Measurements from ENCODE around the gene THOC6.
A peak's percentile ranks its signal among the peaks of the same experiment; 100 is the strongest.
"Not testable (repeated sequence)": the region's sequence is repeated elsewhere in the genome, so short reads cannot be mapped to it uniquely, and the experiment has no call there.

THOC6 gene

DNA sequence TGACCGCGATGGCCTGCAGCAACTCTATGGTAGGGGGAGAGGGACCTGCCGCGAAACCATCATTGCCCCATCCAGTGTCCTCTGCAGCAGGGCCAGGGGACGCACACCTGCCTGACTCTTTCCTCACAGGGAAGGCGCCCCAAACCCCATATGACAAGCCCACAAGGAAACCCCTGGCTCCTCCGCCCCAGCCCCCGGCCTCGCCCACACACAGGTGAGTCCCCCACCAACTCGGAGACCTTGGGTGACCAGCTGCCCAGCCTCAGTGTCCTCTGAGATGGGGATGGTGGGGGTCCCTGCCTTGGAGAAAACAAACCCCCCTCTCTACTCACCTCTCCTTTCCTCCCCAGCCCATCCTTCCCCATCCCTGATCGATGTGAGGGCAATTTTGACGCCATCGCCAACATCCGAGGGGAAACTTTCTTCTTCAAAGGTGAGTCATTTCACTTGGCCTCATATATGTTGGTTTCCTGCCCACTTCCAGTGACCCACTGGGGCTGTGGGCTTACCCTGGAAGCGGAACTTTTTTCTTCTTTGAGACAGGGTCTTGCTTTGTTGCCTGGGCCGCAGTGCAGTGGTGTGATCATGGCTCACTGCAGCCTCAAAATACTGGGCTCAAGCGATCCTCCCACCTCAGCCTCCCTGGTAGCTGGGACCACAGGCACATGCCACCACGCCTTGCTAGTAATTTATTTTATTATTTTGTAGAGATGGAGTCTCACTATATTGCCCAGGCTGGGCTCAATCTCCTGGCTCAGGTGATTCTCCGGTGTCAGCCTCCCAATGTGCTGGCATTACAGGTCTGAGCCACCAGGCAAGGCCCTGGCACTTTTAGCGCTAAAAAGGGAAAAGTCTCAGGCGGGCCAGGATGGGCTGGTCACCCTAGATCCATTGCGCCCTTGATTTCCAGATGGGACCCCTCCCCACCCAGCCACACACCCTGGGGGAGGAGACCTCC lies 33.6 kb downstream of the THOC6 start:
- no peak for DNase-seq

DNA sequence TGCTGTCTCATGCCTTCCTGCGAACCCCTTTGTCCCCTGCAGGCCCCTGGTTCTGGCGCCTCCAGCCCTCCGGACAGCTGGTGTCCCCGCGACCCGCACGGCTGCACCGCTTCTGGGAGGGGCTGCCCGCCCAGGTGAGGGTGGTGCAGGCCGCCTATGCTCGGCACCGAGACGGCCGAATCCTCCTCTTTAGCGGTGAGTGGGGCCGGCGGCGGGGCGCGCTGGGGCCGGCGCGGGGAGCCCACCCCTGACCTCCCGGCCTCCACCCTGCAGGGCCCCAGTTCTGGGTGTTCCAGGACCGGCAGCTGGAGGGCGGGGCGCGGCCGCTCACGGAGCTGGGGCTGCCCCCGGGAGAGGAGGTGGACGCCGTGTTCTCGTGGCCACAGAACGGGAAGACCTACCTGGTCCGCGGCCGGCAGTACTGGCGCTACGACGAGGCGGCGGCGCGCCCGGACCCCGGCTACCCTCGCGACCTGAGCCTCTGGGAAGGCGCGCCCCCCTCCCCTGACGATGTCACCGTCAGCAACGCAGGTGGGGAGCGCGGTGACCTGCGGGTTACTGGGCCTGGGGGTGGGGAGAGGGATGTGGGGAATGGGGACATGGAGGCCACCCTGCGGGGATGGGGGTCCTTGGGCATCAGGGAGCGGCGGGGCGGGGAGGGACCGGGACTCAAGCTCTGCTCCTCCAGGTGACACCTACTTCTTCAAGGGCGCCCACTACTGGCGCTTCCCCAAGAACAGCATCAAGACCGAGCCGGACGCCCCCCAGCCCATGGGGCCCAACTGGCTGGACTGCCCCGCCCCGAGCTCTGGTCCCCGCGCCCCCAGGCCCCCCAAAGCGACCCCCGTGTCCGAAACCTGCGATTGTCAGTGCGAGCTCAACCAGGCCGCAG lies 34.5 kb downstream of the THOC6 start:
- peak; percentile 44 to 77 for DNase-seq

GRCh38 chr16:3059041-3059722 lies 35.3 kb downstream of the THOC6 start:
- DNase-seq = peak; percentile 69 to 87

- DNase-seq = no peak
Observed at GRCh38 chr16:3059723-3060242, 35.9 kb downstream of the THOC6 start.

GRCh38 chr16:3060339-3061127 lies 36.7 kb downstream of the THOC6 start:
- no peak for DNase-seq

- DNase-seq = no peak
Observed at GRCh38 chr16:3062553-3062952, 38.7 kb downstream of the THOC6 start.

DNA sequence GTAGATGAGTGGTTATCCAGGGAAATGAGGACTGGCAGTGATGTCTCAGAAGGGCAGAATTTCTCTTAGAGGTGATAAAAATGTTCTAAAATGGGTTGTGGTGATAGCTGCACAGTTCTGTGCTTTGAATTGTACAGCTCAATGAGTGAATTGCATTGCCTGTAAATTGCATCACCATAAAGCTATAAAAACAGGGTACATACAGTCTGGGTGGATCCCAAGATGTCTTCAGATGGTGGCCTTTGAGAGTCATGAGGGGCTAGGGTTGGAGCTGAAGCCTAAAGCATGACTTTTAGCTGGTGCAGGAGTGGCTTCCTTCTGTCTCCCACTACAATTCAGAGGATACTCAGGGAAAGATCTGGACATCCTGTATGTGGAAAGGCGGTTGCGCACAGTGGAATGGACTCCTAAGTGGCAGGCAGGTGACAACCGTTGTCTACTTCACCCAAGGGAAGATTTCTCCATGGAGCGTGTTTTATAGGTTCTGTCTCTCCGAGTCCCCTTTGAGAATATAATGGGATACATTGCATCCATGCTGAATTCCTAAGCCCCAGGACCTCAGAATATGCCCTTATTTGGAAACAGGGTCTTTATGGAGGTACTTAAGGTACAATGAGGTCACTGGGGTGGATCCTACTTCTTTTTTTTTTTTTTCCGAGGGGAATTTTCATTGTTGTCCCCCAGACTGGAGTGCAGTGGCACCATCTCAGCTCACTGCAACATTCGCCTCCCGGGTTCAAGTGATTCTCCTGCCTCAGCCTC lies 40.0 kb downstream of the THOC6 start:
- no peak for DNase-seq

DNA sequence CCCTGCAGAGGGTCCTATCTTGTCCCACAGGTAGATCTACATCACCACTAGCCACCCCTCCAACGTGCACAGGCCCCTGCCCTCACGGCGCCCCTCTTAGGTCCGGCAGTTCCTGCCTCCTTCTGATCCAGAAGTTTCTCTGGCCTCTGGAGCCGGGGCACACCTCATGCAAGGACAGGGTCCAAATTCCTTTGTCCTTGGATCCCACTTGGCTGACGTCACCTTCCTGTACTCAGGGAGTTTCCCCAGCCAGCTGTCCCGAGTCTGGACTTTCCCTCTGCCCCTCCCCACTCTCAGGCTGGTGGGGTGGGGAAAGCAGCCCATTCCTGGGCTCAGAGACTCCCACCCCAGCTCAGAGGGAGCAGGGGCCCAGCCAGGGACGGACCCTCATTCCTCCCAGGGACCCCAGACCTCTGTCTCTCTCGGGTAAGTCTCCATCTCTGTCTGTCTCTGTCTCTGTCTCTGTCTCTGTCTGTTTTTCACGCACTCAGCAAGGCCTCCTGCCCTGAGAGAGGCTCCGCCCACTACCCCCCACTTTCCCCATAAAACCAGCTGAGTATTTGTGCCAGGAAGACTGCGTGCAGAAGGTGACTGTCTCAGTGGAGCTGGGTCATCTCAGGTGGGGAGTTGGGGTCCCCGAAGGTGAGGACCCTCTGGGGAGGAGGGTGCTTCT lies 41.4 kb downstream of the THOC6 start, which contains the start of gene IL32:
IL32 (plus strand) TSS at position 572 of the 673 bp plus-strand sequence. CDS start 172 bp downstream, outside the sequence.
- no peak for DNase-seq

- no peak for DNase-seq
Observed at GRCh38 chr16:3065742-3066439, 42.1 kb downstream of the THOC6 start.

DNA sequence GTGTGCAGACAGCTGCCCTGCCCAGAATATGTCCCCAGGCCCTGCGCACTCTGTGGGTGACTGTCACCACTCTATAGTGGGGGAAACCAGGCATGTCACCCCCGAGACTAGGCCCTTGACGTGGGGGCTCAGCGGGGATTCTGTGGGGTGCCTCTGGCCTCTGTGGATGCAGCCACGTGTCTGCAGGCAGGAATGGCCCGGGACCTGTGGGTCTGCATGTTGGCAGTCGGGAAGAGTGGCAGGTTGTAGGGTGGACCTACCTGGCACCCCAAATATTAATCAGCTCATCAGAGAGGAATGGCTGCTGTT lies 42.6 kb downstream of the THOC6 start:
- DNase-seq = no peak

DNA sequence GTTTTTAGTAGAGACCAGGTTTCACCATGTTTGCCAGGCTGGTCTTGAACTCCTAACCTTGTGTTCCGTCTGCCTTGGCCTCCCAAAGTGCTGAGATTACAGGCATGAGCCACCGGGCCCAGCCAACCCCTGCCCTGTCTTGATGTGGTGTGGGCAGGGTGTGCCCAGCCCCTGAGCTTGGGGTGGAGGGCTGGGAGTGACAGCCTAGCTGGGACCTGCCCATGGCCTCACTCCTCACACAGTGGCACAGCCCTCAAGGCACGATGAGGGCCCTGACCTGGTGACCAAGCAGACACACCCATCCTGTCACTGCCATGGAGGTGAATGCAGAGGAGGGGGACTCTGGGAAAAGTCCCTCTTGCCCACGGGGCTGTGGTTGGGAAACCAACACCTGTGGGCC lies 44.7 kb downstream of the THOC6 start:
- DNase-seq = no peak

- DNase-seq = not testable (repeated sequence)
Observed at GRCh38 chr16:3069146-3069545, 45.3 kb downstream of the THOC6 start.

DNA sequence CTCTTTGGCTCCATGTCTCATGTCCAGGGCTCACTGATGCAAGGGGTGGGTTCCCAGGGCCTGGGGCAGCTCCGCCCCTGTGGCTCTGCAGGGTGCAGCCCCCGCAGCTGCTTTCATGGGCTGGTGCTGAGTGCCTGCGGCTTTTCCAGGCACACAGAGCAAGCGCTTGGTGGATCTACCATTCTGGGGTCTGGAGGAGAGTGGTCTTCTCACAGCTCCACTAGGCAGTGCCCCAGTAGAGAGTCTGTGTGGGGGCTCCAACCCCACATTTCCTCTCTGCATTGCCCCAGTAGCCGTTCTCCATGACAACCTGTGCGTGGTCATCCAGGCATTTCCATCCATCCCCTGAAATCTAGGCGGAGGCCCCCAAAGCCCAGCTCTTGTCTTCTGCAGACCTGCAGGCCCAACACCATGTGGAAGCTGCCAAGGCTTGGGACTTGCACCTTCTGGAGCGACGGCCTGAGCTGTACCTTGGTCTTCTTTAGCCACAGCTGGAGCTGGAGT lies 46.8 kb downstream of the THOC6 start:
- DNase-seq = no peak

GRCh38 chr16:3071655-3072054 lies 47.8 kb downstream of the THOC6 start:
- DNase-seq = no peak

DNA sequence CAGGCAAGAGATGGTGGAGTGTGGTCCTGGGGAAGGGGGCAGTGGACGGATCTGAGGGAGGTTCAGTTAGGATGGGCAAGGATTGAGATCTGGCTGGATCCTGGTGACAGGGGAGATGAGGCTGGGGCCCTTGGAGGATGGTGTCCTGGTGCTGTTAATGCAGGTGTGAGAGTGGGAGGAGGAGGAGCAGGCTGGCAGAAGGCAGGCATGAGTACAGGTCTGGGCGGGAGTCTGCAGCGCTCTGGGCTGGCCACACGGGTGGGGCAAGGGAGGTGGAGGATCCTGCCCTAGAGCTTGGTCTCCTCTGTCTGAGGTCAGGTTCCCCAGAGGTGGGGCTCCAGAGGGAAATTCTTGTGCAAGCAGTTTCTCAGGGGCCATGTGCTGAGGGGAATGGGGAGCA lies 48.3 kb downstream of the THOC6 start:
- not testable (repeated sequence) for DNase-seq

- not testable (repeated sequence) for DNase-seq
Observed at GRCh38 chr16:3072576-3073263, 48.9 kb downstream of the THOC6 start.

DNA sequence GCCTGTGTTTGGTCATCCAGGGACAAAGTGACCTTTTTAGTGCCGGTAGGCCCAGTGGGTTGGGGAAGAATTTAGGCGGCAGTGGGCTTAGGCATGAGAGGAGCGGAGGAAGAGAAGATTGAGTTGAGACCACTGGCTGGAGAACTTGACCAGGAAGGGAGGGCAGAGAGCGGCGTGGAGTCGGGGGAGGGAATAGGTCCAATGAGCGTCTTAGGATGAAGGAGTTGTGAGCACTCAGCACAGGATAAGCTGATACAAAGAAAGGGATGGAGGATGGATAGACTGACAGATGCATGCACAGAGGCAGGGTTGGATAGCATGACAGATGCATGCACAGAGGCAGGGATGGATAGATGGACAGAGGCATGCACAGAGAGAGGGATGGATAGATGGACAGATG lies 49.6 kb downstream of the THOC6 start:
- no peak for DNase-seq

DNA sequence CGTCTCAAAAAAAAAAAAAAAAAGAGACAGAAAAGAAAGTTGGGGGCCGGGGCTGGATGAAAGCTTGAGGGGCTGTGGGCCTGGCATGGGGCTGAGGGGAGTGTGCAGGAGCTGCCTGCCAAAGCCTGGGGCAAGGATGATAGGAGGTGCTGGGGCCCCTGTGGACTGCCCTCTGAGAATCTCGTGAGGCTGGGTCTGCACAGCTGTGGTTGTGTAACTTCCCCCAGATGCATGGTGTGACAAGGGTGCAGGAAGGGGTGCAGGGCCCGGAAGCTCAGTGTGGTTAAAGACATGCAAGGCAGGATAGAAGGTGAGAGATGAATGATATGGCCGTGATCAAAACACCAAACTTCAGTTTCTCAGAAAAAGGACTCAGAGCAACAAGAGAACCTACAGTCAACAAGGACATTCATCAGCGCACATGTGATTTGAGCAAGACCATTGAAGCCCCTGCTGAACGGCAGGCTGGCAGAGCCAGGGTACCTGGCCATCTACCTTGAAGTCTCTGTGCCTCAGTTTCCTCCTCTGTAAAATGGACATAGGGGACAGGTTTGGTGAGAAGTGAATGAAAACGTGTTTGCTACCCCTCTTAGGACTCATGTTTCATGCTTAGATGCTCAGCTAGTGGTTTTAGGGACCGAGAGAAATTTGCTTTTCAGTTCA lies 51.2 kb downstream of the THOC6 start:
- no peak for DNase-seq

- no peak for DNase-seq
Observed at GRCh38 chr16:3075523-3075915, 51.7 kb downstream of the THOC6 start.
